Neural crest cell (in vitro differentiated cells): ENCODE measurements around the gene DDX27. TPM values are rescaled to one million over a fixed set of nuclear protein-coding genes. Genes with fewer than 3 reads are reported as not detected.

Experiments used
- DNase-seq: peaks from one replicate; pipeline ENCODE4 v3.0.0; 2021; ENCODE audit warnings: low read depth, mixed read lengths, low spot score
- H3K27ac Mint-ChIP-seq: one replicate; pipeline ENCODE4 v1.8.0; 2021; ENCODE audit warnings: mild to moderate bottlenecking, mixed read lengths; ENCODE audit not compliant: unreplicated experiment
- H3K27me3 Mint-ChIP-seq: 2 replicates; pipeline ENCODE4 v1.8.0; 2021; ENCODE audit warnings: low read depth, mild to moderate bottlenecking, mixed read lengths
- H3K36me3 Mint-ChIP-seq: 2 replicates; pipeline ENCODE4 v1.8.0; 2021; ENCODE audit warnings: low read depth, mild to moderate bottlenecking, mixed read lengths
- H3K4me1 Mint-ChIP-seq: 2 replicates; pipeline ENCODE4 v1.8.0; 2021; ENCODE audit warnings: mixed read lengths
- H3K4me3 Mint-ChIP-seq: one replicate; pipeline ENCODE4 v1.8.0; 2021; ENCODE audit warnings: mild to moderate bottlenecking, mixed read lengths
- H3K9me3 Mint-ChIP-seq: 2 replicates; pipeline ENCODE4 v1.8.0; 2021; ENCODE audit warnings: mixed read lengths
- total RNA-seq: library from RNA; stranded (reverse); gene quantifications from 2 replicates; pipeline ENCODE4 v1.2.1, GENCODE V29; 2021
- TF ChIP-seq, protein P1 (sequence below): fragments of 200-600 bp; sonication (generic); conservative IDR thresholded peaks from 2 replicates; pipeline ENCODE4 v1.5.0; 2021; ENCODE audit warnings: antibody characterized with exemption, mild to moderate bottlenecking

DDX27 gene
- total RNA-seq, 1 donor from 2014 or later = 33.2 TPM

DNA sequence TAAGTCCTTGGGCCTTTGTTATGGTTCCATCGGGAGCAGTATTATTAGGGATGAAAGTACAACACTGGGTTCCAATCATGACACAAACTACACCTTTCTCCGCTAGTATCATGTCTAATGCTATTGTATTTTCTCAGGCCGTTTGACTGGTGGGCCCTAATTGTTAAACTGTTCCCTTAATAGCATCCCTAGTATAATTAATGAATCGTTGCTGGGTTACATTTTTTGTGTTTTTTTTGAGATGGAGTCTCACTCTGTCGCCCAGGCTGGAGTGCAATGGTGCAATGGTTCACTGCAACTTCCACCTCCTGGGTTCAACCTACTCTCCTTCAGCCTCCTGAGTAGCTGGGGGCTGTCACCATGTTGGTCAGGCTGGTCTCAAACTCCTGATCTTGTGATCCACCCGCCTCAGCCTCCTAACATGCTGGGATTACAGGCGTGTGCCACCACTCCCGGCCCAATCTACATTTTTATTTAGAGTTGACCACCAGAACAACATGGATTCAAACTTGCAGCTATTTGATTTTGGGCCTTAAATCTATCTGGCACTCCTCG, 62.8 kb downstream of the DDX27 start:
- Mint-ChIP-seq H3K9me3 (peaks cover 2% of the 10 kb centered on the region), H3K27ac (peak overlapping the region; percentile 10), H3K36me3 (peaks cover 84% of the 10 kb centered on the region), H3K4me1 (peaks cover 85% of the 10 kb centered on the region), H3K4me3 (peak overlapping the region; percentile 97), H3K27me3 (peaks cover 40% of the 10 kb centered on the region)
- TF ChIP-seq, protein P1, sequence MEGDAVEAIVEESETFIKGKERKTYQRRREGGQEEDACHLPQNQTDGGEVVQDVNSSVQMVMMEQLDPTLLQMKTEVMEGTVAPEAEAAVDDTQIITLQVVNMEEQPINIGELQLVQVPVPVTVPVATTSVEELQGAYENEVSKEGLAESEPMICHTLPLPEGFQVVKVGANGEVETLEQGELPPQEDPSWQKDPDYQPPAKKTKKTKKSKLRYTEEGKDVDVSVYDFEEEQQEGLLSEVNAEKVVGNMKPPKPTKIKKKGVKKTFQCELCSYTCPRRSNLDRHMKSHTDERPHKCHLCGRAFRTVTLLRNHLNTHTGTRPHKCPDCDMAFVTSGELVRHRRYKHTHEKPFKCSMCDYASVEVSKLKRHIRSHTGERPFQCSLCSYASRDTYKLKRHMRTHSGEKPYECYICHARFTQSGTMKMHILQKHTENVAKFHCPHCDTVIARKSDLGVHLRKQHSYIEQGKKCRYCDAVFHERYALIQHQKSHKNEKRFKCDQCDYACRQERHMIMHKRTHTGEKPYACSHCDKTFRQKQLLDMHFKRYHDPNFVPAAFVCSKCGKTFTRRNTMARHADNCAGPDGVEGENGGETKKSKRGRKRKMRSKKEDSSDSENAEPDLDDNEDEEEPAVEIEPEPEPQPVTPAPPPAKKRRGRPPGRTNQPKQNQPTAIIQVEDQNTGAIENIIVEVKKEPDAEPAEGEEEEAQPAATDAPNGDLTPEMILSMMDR = no peak
- DNase-seq = no peak

DNA sequence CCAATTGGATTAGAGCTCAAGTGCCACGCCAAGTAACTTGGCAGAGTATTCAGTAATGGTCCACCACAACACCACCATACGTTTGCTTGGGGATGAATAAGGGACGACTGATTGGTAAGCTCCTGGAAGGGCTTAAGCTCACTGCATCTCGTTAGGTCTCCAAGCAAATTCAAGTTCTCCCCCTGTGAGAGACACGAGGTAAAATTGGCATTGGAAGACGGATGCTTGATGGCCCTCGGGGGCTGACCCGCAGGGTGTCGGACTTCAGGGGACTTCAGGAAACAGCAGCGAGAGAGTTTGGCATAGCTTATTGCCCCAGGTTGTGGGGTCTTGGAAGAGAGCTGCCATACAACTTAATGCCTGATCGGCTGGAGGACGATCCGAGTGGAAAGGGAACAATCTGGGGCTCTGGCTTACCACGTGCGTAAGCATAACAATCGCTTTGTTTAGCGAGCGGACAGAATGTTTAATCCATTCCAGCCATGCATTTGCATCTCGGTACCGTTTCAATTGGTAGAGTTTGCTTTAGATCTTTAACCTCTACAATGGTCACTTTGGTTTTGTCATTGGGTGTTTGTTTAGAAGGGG, 63.5 kb downstream of the DDX27 start:
- Mint-ChIP-seq H3K4me1 (peaks cover 86% of the 10 kb centered on the region), H3K36me3 (peaks cover 91% of the 10 kb centered on the region), H3K4me3 (peak overlapping the region; percentile 97), H3K27ac (no peak overlapping the region), H3K9me3 (peaks cover 2% of the 10 kb centered on the region), H3K27me3 (peaks cover 40% of the 10 kb centered on the region)
- TF ChIP-seq, protein P1 = no peak
- DNase-seq = no peak

- Mint-ChIP-seq H3K36me3 (peaks cover 95% of the 10 kb centered on the region), H3K27me3 (peaks cover 40% of the 10 kb centered on the region), H3K4me1 (peaks cover 85% of the 10 kb centered on the region), H3K9me3 (peaks cover 2% of the 10 kb centered on the region), H3K27ac (peak overlapping the region; percentile 1), H3K4me3 (peak overlapping the region; percentile 97)
- no peak for DNase-seq
- TF ChIP-seq, protein P1 = no peak
These were observed 64.0 kb downstream of the DDX27 start for GRCh38 chr20:49283176-49283702.

DNA sequence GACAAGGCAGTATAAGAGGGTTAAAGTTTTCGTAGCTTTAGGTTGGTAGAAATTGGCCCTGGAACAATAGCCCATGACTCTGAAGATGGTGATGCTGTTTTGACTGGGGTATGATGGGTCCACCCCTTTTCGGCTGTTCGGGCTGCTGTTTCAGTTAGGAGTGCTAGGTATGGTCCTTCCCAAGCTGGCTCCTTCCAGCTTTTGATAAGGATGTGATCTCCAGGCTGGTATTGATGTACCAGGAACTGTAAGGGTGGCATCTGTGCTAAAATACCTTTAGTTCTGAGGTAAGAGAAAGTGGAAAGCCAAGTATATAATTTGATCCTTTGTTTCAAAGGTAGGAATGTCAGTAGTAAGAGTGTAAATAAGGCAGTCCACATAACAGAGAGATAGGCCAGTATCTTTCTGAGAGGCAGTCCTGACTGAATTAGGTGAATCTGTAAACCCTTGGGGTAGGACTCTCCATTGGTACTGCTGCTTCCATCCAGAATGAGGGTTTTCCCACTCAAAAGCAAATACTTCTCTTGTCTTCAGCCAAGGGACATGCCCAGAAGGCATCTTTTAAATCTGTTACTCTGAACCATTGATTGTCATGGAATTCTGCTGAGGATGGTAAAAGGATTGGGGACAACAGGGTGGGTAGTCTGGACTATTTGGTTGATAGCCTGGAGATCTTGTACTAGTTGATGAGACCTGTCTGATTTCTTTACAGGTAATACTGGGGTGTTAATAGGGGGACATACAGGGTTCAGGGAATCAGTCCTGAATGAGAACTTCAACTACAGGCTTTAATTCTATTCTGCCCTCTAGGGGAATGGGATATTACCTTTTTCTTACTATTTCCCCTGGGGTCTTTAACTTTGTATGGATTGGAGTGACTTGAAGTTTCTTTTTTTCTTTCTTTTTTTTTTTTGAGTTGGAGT, 64.7 kb downstream of the DDX27 start:
- H3K27ac Mint-ChIP-seq = peak overlapping the region; percentile 1
- DNase-seq = no peak
- peaks cover 2% of the 10 kb centered on the region for H3K9me3 Mint-ChIP-seq
- peaks cover 81% of the 10 kb centered on the region for H3K4me1 Mint-ChIP-seq
- H3K4me3 Mint-ChIP-seq = peak overlapping the region; percentile 97
- TF ChIP-seq, protein P1 = no peak
- peaks cover 33% of the 10 kb centered on the region for H3K27me3 Mint-ChIP-seq
- H3K36me3 Mint-ChIP-seq = peaks cover 88% of the 10 kb centered on the region

DNA sequence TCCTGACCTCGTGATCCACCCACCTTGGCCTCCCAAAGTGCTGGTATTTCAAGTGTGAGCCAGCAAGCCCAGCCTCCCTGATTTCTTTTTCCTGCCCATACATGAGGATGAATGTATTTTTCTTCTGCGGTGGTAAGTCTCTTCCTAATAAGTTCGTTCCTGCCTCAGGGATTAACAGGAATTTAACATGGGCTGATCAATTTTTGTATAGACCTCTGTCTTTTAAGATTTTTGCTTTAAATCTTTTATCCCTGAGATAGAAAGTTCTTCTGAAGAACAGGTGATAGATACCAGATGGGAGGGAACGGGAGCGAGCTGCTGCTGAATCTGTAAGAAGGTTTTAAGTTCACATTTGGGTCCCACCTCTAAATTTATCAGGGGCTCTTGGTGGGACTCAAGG, 65.6 kb downstream of the DDX27 start:
- TF ChIP-seq, protein P1 = no peak
- H3K36me3 Mint-ChIP-seq = peaks cover 84% of the 10 kb centered on the region
- H3K27me3 Mint-ChIP-seq = peaks cover 31% of the 10 kb centered on the region
- no peak overlapping the region for H3K27ac Mint-ChIP-seq
- H3K4me1 Mint-ChIP-seq = peaks cover 76% of the 10 kb centered on the region
- peak overlapping the region; percentile 97 for H3K4me3 Mint-ChIP-seq
- H3K9me3 Mint-ChIP-seq = peaks cover 2% of the 10 kb centered on the region
- DNase-seq = no peak
